Body of pancreas (tissue), 4 donors: ENCODE measurements around the gene SLC19A1.

Experiments used
- POLR2A ChIP-seq, 3 donors: fragments of 450-650 bp; IDR thresholded peaks; one replicate each; pipeline ENCODE4 v1.6.1; 2016; ENCODE audit warnings: antibody characterized with exemption in 3 of 3, mild to moderate bottlenecking in 2 of 3
- TF ChIP-seq, protein P1 (sequence below), 7 experiments: fragments of 450-650 bp in 4 of 7; fragments of 200-600 bp in 3 of 7; sonication (generic) in 3 of 7; IDR thresholded peaks; one replicate each; pipeline ENCODE4 v1.5.1; 2016 to 2019; ENCODE audit warnings: antibody characterized with exemption in 7 of 7

DNA sequence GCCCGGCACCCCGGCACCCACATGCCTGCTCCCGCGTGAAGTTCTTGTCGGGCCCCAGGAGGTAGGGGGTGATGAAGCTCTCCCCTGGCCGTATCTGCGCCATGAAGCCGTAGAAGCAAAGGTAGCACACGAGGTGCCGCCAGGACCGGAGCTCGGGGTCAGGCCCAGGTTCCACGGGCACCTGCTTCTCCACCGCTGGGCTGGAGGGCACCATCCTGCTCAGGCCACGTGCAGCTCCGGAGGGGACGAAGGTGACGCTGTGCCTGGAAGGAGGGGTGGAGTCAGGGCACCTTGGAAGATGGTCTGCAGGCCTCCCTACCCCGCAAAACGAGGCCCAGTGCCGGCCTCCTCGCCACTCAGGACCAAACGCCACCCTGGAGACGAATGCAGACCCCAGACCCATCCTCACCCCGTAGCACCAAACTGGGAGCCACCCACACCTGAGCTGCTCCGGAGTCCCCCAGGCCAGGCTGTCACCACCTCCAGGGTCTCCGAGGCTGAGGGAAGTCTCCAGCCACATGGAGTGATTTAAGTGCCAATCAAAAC lies 4.4 kb downstream of the SLC19A1 start:
- TF ChIP-seq, protein P1, sequence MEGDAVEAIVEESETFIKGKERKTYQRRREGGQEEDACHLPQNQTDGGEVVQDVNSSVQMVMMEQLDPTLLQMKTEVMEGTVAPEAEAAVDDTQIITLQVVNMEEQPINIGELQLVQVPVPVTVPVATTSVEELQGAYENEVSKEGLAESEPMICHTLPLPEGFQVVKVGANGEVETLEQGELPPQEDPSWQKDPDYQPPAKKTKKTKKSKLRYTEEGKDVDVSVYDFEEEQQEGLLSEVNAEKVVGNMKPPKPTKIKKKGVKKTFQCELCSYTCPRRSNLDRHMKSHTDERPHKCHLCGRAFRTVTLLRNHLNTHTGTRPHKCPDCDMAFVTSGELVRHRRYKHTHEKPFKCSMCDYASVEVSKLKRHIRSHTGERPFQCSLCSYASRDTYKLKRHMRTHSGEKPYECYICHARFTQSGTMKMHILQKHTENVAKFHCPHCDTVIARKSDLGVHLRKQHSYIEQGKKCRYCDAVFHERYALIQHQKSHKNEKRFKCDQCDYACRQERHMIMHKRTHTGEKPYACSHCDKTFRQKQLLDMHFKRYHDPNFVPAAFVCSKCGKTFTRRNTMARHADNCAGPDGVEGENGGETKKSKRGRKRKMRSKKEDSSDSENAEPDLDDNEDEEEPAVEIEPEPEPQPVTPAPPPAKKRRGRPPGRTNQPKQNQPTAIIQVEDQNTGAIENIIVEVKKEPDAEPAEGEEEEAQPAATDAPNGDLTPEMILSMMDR (IDR thresholded peaks at IDR 0.05): no peak
- TF ChIP-seq POLR2A (IDR thresholded peaks at IDR 0.05): no peak
